NCI-H510A treated with DMSO at 0.1 percent for 48 hours (cell line): ENCODE results near the gene TPCN2.

Experiments used
- DNase-seq: peaks from one replicate; lab custom pipeline; 2025; lab: John Stamatoyannopoulos, UW

The TPCN2 gene

GRCh38 chr11:69113226-69113625 is 64.5 kb downstream of the TPCN2 start:
- no peak for DNase-seq

GRCh38 chr11:69113646-69114340 is 65.1 kb downstream of the TPCN2 start:
- DNase-seq: no peak

- no peak for DNase-seq
Observed at GRCh38 chr11:69114362-69114761, 65.6 kb downstream of the TPCN2 start.

- DNase-seq: no peak
Observed at GRCh38 chr11:69114811-69115523, 66.2 kb downstream of the TPCN2 start.

- no peak for DNase-seq
Observed at GRCh38 chr11:69115586-69116560, 67.1 kb downstream of the TPCN2 start.

- no peak for DNase-seq
Observed at GRCh38 chr11:69116671-69117070, 67.9 kb downstream of the TPCN2 start.

- no peak for DNase-seq
Observed at GRCh38 chr11:69119190-69119589, 70.5 kb downstream of the TPCN2 start.

- DNase-seq: no peak
Observed at GRCh38 chr11:69120096-69120875, 71.6 kb downstream of the TPCN2 start.

GRCh38 chr11:69121021-69121420 is 72.3 kb downstream of the TPCN2 start:
- DNase-seq: no peak

- DNase-seq: no peak
Observed at GRCh38 chr11:69121621-69122325, 73.0 kb downstream of the TPCN2 start.

- no peak for DNase-seq
Observed at GRCh38 chr11:69122326-69122629, 73.5 kb downstream of the TPCN2 start.

- DNase-seq: peak; percentile 25
Observed at GRCh38 chr11:69122630-69123431, 74.1 kb downstream of the TPCN2 start.

GRCh38 chr11:69123593-69124545 is 75.1 kb downstream of the TPCN2 start:
- DNase-seq: no peak

- no peak for DNase-seq
Observed at GRCh38 chr11:69125861-69126260, 77.1 kb downstream of the TPCN2 start.

- DNase-seq: no peak
Observed at GRCh38 chr11:69126286-69126685, 77.6 kb downstream of the TPCN2 start.

GRCh38 chr11:69127081-69127850 is 78.5 kb downstream of the TPCN2 start:
- no peak for DNase-seq

- no peak for DNase-seq
Observed at GRCh38 chr11:69127884-69128283, 79.2 kb downstream of the TPCN2 start.

- no peak for DNase-seq
Observed at GRCh38 chr11:69129053-69129452, 80.3 kb downstream of the TPCN2 start.
